Measurements from ENCODE around the gene IL1RAPL2.

The IL1RAPL2 gene

GRCh38 chrX:105650986-105651385, 1085.0 kb downstream of the IL1RAPL2 start:
- TF ChIP-seq BACH2 (CRISPR knock-in tag; IDR thresholded peaks at IDR 0.05; ENCODE audit: borderline replicate concordance) = no peak
- TF ChIP-seq, protein P1, sequence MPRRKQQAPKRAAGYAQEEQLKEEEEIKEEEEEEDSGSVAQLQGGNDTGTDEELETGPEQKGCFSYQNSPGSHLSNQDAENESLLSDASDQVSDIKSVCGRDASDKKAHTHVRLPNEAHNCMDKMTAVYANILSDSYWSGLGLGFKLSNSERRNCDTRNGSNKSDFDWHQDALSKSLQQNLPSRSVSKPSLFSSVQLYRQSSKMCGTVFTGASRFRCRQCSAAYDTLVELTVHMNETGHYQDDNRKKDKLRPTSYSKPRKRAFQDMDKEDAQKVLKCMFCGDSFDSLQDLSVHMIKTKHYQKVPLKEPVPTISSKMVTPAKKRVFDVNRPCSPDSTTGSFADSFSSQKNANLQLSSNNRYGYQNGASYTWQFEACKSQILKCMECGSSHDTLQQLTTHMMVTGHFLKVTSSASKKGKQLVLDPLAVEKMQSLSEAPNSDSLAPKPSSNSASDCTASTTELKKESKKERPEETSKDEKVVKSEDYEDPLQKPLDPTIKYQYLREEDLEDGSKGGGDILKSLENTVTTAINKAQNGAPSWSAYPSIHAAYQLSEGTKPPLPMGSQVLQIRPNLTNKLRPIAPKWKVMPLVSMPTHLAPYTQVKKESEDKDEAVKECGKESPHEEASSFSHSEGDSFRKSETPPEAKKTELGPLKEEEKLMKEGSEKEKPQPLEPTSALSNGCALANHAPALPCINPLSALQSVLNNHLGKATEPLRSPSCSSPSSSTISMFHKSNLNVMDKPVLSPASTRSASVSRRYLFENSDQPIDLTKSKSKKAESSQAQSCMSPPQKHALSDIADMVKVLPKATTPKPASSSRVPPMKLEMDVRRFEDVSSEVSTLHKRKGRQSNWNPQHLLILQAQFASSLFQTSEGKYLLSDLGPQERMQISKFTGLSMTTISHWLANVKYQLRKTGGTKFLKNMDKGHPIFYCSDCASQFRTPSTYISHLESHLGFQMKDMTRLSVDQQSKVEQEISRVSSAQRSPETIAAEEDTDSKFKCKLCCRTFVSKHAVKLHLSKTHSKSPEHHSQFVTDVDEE (CRISPR knock-in tag; IDR thresholded peaks at IDR 0.05) = no peak
- TF ChIP-seq CSRNP3 (CRISPR knock-in tag; IDR thresholded peaks at IDR 0.05) = no peak
- no peak for TF ChIP-seq ZFP3 (CRISPR knock-in tag; IDR thresholded peaks at IDR 0.05)
- TF ChIP-seq RARB (CRISPR knock-in tag; IDR thresholded peaks at IDR 0.05) = no peak
- TF ChIP-seq TCF4 (CRISPR knock-in tag; IDR thresholded peaks at IDR 0.05; ENCODE audit: borderline replicate concordance) = no peak
- TF ChIP-seq TOX (CRISPR knock-in tag; IDR thresholded peaks at IDR 0.05; ENCODE audit: borderline replicate concordance) = no peak
- TF ChIP-seq ZNF565 (CRISPR knock-in tag; conservative IDR thresholded peaks at IDR 0.05; ENCODE audit: low read depth) = no peak
- no peak for TF ChIP-seq ZNF8 (CRISPR knock-in tag; IDR thresholded peaks at IDR 0.05)
- TF ChIP-seq ZNF70 (CRISPR knock-in tag; IDR thresholded peaks at IDR 0.05) = no peak
- no peak for TF ChIP-seq ARNTL (CRISPR knock-in tag; IDR thresholded peaks at IDR 0.05; ENCODE audit: borderline replicate concordance, low read depth)
- TF ChIP-seq, protein P2, sequence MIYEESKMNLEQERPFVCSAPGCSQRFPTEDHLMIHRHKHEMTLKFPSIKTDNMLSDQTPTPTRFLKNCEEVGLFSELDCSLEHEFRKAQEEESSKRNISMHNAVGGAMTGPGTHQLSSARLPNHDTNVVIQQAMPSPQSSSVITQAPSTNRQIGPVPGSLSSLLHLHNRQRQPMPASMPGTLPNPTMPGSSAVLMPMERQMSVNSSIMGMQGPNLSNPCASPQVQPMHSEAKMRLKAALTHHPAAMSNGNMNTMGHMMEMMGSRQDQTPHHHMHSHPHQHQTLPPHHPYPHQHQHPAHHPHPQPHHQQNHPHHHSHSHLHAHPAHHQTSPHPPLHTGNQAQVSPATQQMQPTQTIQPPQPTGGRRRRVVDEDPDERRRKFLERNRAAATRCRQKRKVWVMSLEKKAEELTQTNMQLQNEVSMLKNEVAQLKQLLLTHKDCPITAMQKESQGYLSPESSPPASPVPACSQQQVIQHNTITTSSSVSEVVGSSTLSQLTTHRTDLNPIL (CRISPR knock-in tag; IDR thresholded peaks at IDR 0.05; ENCODE audit: low read depth) = no peak
- TF ChIP-seq ZC3H10 (CRISPR knock-in tag; IDR thresholded peaks at IDR 0.05) = no peak
- TF ChIP-seq ZFP30 (CRISPR knock-in tag; IDR thresholded peaks at IDR 0.05) = no peak
- no peak for TF ChIP-seq OSR1 (CRISPR knock-in tag; IDR thresholded peaks at IDR 0.05)
- TF ChIP-seq SNAI2 (CRISPR knock-in tag; IDR thresholded peaks at IDR 0.05) = no peak
- TF ChIP-seq, protein P3, sequence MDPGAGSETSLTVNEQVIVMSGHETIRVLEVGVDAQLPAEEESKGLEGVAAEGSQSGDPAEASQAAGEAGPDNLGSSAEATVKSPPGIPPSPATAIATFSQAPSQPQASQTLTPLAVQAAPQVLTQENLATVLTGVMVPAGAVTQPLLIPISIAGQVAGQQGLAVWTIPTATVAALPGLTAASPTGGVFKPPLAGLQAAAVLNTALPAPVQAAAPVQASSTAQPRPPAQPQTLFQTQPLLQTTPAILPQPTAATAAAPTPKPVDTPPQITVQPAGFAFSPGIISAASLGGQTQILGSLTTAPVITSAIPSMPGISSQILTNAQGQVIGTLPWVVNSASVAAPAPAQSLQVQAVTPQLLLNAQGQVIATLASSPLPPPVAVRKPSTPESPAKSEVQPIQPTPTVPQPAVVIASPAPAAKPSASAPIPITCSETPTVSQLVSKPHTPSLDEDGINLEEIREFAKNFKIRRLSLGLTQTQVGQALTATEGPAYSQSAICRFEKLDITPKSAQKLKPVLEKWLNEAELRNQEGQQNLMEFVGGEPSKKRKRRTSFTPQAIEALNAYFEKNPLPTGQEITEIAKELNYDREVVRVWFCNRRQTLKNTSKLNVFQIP (CRISPR knock-in tag; IDR thresholded peaks at IDR 0.05; ENCODE audit: borderline replicate concordance, low read depth) = no peak

GRCh38 chrX:105653891-105654290, 1087.9 kb downstream of the IL1RAPL2 start:
- TF ChIP-seq CSRNP3 (CRISPR knock-in tag; IDR thresholded peaks at IDR 0.05) (no peak), ZC3H10 (CRISPR knock-in tag; IDR thresholded peaks at IDR 0.05) (no peak), GLIS3 (CRISPR knock-in tag; IDR thresholded peaks at IDR 0.05) (no peak), ARNTL (CRISPR knock-in tag; IDR thresholded peaks at IDR 0.05; ENCODE audit: borderline replicate concordance, low read depth) (no peak), OSR1 (CRISPR knock-in tag; IDR thresholded peaks at IDR 0.05) (no peak), ISL1 (CRISPR knock-in tag; IDR thresholded peaks at IDR 0.05) (no peak), TCF4 (CRISPR knock-in tag; IDR thresholded peaks at IDR 0.05; ENCODE audit: borderline replicate concordance) (no peak), ZNF565 (CRISPR knock-in tag; conservative IDR thresholded peaks at IDR 0.05; ENCODE audit: low read depth) (no peak), CSDC2 (CRISPR knock-in tag; IDR thresholded peaks at IDR 0.05) (no peak), PATZ1 (CRISPR knock-in tag; IDR thresholded peaks at IDR 0.05; ENCODE audit: borderline replicate concordance) (no peak), ZFP30 (CRISPR knock-in tag; IDR thresholded peaks at IDR 0.05) (no peak), ESRRG (CRISPR knock-in tag; IDR thresholded peaks at IDR 0.05) (no peak), ZNF8 (CRISPR knock-in tag; IDR thresholded peaks at IDR 0.05) (no peak)
- TF ChIP-seq, protein P2 (CRISPR knock-in tag; IDR thresholded peaks at IDR 0.05; ENCODE audit: low read depth) = no peak

More at GRCh38 chrX:105650986-105651385, 1085.0 kb downstream of the IL1RAPL2 start:
- ATAC-seq = no peak

More at GRCh38 chrX:105653891-105654290, 1087.9 kb downstream of the IL1RAPL2 start:
- ATAC-seq = no peak
